GM12875 (cell line): ENCODE results near the gene HLA-DOB.
A peak's percentile ranks its signal among the peaks of the same experiment; 100 is the strongest.

Experiments used
- H3K4me3 ChIP-seq: one replicate; pipeline ENCODE4 v1.5.1; 2011; ENCODE audit warnings: low read depth, low read length, control low read depth
- CTCF ChIP-seq: IDR thresholded peaks from 2 replicates; pipeline ENCODE4 v1.5.1; 2011; ENCODE audit warnings: low read depth, mild to moderate bottlenecking, control low read depth, inconsistent platforms, low read length, moderate library complexity, borderline replicate concordance; ENCODE audit not compliant: insufficient read depth

The HLA-DOB gene

GRCh38 chr6:32842690-32843089 is 25.9 kb upstream of the HLA-DOB start:
- TF ChIP-seq CTCF = no peak
- H3K4me3 ChIP-seq = peak overlapping the region; percentile 67

GRCh38 chr6:32842021-32842650 is 25.3 kb upstream of the HLA-DOB start:
- no peak for TF ChIP-seq CTCF
- peak overlapping the region; percentile 67 for H3K4me3 ChIP-seq

- TF ChIP-seq CTCF = no peak
- no peak overlapping the region for H3K4me3 ChIP-seq
Measured at GRCh38 chr6:32840604-32841246, 23.9 kb upstream of the HLA-DOB start.

GRCh38 chr6:32839356-32839755 is 22.6 kb upstream of the HLA-DOB start:
- no peak overlapping the region for H3K4me3 ChIP-seq
- no peak for TF ChIP-seq CTCF

GRCh38 chr6:32838114-32838958 is 21.5 kb upstream of the HLA-DOB start, which contains the start of gene TAP2:
TSS of gene TAP2 (minus strand) at chr6:32838739. CDS start at chr6:32838233, 506 bp downstream.
- TF ChIP-seq CTCF = peak; percentile 93
- peak within 1 kb of the TSS; percentile 82 for H3K4me3 ChIP-seq

- TF ChIP-seq CTCF = no peak
Measured at GRCh38 chr6:32837651-32838113, 20.9 kb upstream of the HLA-DOB start.

More at GRCh38 chr6:32837651-32838113, 20.9 kb upstream of the HLA-DOB start:
- H3K4me3 ChIP-seq = peak overlapping the region; percentile 82
